Adrenal gland (tissue), 5 donors: ENCODE measurements around the gene PRR16.

Source experiments
- POLR2A ChIP-seq, 2 donors: fragments of 450-650 bp; IDR thresholded peaks; one replicate each; pipeline ENCODE4 v1.6.1; 2017; ENCODE audit warnings: antibody characterized with exemption in 2 of 2, mild to moderate bottlenecking in 2 of 2, moderate library complexity in 1 of 2
- TF ChIP-seq, protein P1 (sequence below), 6 experiments: fragments of 450-650 bp in 4 of 6; fragments of 200-600 bp in 2 of 6; sonication (generic) in 1 of 6; IDR thresholded peaks; 1 replicate in 5 of 6; 2 replicates in 1 of 6; pipeline versions ENCODE4 v1.5.1 to v1.8.0; 2016 to 2021; ENCODE audit warnings: antibody characterized with exemption in 6 of 6, mild to moderate bottlenecking in 2 of 6, moderate library complexity in 1 of 6
- donor health status: DM: no; HTN: no; CAD: no.

DNA sequence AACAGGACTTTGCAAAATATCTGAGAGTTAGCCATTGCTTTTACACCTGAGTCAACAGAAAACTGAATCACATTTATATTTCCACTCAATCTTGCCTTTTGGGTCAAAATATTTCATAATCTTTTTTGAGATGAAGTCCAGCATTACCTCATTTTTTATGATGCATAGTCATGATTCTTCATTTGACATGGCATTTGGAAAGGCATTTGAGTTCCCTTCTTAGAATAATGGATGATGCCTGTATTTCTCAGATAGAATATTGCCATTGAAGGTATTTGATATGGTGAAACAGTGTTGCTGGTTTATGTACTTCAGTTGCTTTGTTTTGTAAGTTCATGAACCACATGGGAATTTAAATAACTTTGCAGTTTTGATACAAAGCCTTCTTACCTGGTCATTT is 180.4 kb downstream of the PRR16 start:
- TF ChIP-seq, protein P1, sequence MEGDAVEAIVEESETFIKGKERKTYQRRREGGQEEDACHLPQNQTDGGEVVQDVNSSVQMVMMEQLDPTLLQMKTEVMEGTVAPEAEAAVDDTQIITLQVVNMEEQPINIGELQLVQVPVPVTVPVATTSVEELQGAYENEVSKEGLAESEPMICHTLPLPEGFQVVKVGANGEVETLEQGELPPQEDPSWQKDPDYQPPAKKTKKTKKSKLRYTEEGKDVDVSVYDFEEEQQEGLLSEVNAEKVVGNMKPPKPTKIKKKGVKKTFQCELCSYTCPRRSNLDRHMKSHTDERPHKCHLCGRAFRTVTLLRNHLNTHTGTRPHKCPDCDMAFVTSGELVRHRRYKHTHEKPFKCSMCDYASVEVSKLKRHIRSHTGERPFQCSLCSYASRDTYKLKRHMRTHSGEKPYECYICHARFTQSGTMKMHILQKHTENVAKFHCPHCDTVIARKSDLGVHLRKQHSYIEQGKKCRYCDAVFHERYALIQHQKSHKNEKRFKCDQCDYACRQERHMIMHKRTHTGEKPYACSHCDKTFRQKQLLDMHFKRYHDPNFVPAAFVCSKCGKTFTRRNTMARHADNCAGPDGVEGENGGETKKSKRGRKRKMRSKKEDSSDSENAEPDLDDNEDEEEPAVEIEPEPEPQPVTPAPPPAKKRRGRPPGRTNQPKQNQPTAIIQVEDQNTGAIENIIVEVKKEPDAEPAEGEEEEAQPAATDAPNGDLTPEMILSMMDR (IDR thresholded peaks at IDR 0.05) = no peak
- TF ChIP-seq POLR2A (IDR thresholded peaks at IDR 0.05) = no peak
